Measurements from ENCODE around the gene GRK5.

GRCh38 chr10:119415536-119416503 lies 208.4 kb downstream of the GRK5 start:
- TF ChIP-seq CTCF (IDR thresholded peaks at IDR 0.05; ENCODE audit: low read length) (no peak), EZH2 (optimal IDR thresholded peaks at IDR 0.05; ENCODE audit: low read depth, low read length) (no peak), EZH2phosphoT487 (IDR thresholded peaks at IDR 0.05; ENCODE audit: low read length) (no peak)

All from MM.1S (cell line).